WTC11 (cell line): ENCODE measurements around the gene MZT2B. TPM values are rescaled to one million over a fixed set of nuclear protein-coding genes. Genes with fewer than 3 reads are reported as not detected.
A peak's percentile ranks its signal among the peaks of the same experiment; 100 is the strongest.
"Not testable (repeated sequence)": the region's sequence is repeated elsewhere in the genome, so short reads cannot be mapped to it uniquely, and the experiment has no call there.

Source experiments
- ATAC-seq: fragments of 200-7000 bp; cut with Tn5 transposase; 2 replicates; pipeline ENCODE4 v1.10.0; 2021; ENCODE audit warnings: mild to moderate bottlenecking, moderate library complexity
- CTCF ChIA-PET: fragments of 300-600 bp; sonication (Branson Sonifier 250); formaldehyde crosslinking; loops from one replicate; lab custom pipeline; 2021; ENCODE audit warnings: antibody characterized with exemption; lab: Charles Lee
- POLR2A ChIA-PET: fragments of 350-600 bp; sonication (Branson Sonifier 250); formaldehyde crosslinking; loops from one replicate; lab custom pipeline; 2021; ENCODE audit warnings: antibody characterized with exemption; lab: Charles Lee
- DNase-seq: peaks from one replicate; pipeline ENCODE4 v3.0.0; 2021; ENCODE audit warnings: low spot score
- H3K27ac Mint-ChIP-seq: 2 replicates; pipeline ENCODE4 v1.8.0; 2021; ENCODE audit warnings: mixed read lengths
- H3K27me3 Mint-ChIP-seq: 2 replicates; pipeline ENCODE4 v1.8.0; 2021; ENCODE audit warnings: low read depth, mild to moderate bottlenecking, moderate library complexity, mixed read lengths
- H3K36me3 Mint-ChIP-seq: 2 replicates; pipeline ENCODE4 v1.8.0; 2021; ENCODE audit warnings: mixed read lengths
- H3K4me1 Mint-ChIP-seq: 2 replicates; pipeline ENCODE4 v1.8.0; 2022; ENCODE audit warnings: mixed read lengths
- H3K4me3 Mint-ChIP-seq: 2 replicates; pipeline ENCODE4 v1.8.0; 2021; ENCODE audit warnings: mild to moderate bottlenecking, moderate library complexity, mixed read lengths
- H3K9me3 Mint-ChIP-seq: 2 replicates; pipeline ENCODE4 v1.8.0; 2021; ENCODE audit warnings: mixed read lengths
- ETV6 ChIP-seq: sonication (generic); formaldehyde crosslinking; IDR thresholded peaks from 2 replicates; pipeline ENCODE4 v1.8.1; 2022; ENCODE audit warnings: mild to moderate bottlenecking, missing genetic modification reagents
- NFYB ChIP-seq: sonication (generic); formaldehyde crosslinking; conservative IDR thresholded peaks from 2 replicates; pipeline ENCODE4 v1.8.0; 2022; ENCODE audit warnings: low read depth, missing genetic modification reagents
- NR3C1 ChIP-seq: sonication (generic); formaldehyde crosslinking; conservative IDR thresholded peaks from 2 replicates; pipeline ENCODE4 v1.8.1; 2023; ENCODE audit warnings: low read depth, mild to moderate bottlenecking, missing genetic modification reagents
- RORB ChIP-seq: fragments of 250-450 bp; sonication (Bioruptor Pico); IDR thresholded peaks from 2 replicates; pipeline ENCODE4 v1.9.0; 2021; ENCODE audit warnings: mild to moderate bottlenecking
- TCF7 ChIP-seq: sonication (generic); formaldehyde crosslinking; IDR thresholded peaks from 2 replicates; pipeline ENCODE4 v1.8.0; 2022; ENCODE audit warnings: mild to moderate bottlenecking, low read depth, missing genetic modification reagents, moderate library complexity
- TP53 ChIP-seq: sonication (generic); formaldehyde crosslinking; IDR thresholded peaks from 2 replicates; pipeline ENCODE4 v1.8.1; 2023; ENCODE audit warnings: mild to moderate bottlenecking, missing genetic modification reagents
- ZBTB21 ChIP-seq: sonication (generic); formaldehyde crosslinking; IDR thresholded peaks from 2 replicates; pipeline ENCODE4 v1.8.1; 2023; ENCODE audit warnings: mild to moderate bottlenecking, missing genetic modification reagents, borderline replicate concordance
- ZNF232 ChIP-seq: sonication (generic); formaldehyde crosslinking; IDR thresholded peaks from 2 replicates; pipeline ENCODE4 v1.8.0; 2022; ENCODE audit warnings: mild to moderate bottlenecking, missing genetic modification reagents
- ZNF263 ChIP-seq: sonication (generic); formaldehyde crosslinking; IDR thresholded peaks from 2 replicates; pipeline ENCODE4 v1.8.1; 2022; ENCODE audit warnings: low read depth, mild to moderate bottlenecking, moderate library complexity, missing genetic modification reagents
- total RNA-seq: library from RNA; stranded (reverse); gene quantifications from 3 replicates; pipeline ENCODE4 v1.2.3, GENCODE V29; 2021

MZT2B gene
- total RNA-seq, 1 experiment from 2014 or later: 183 TPM

GRCh38 chr2:130198343-130198742 is 16.3 kb downstream of the MZT2B start, which contains the start of gene TUBA3E:
Gene TUBA3E, minus strand, starts transcription at chr2:130198439. Its CDS starts 79 bp downstream, at chr2:130198360.
- H3K4me1 Mint-ChIP-seq: no peaks in the 10 kb centered on the region
- H3K27ac Mint-ChIP-seq: no peak within 1 kb of the TSS
- H3K36me3 Mint-ChIP-seq: no peaks in the 10 kb centered on the region
- no peak for TF ChIP-seq TP53 (CRISPR knock-in tag)
- no peak for TF ChIP-seq NFYB (CRISPR knock-in tag)
- TF ChIP-seq ZNF232 (CRISPR knock-in tag): no peak
- TF ChIP-seq ZNF263 (CRISPR knock-in tag): no peak
- TF ChIP-seq NR3C1: no peak
- TF ChIP-seq TCF7: no peak
- no peak for TF ChIP-seq ZBTB21
- no peak for TF ChIP-seq ETV6 (CRISPR knock-in tag)
- TF ChIP-seq RORB: no peak
- ATAC-seq (no peak), DNase-seq (no peak)
- ChIA-PET CTCF (no interaction called here), POLR2A (no interaction called here)
- H3K9me3 Mint-ChIP-seq: no peaks in the 10 kb centered on the region
- H3K27me3 Mint-ChIP-seq: no peaks in the 10 kb centered on the region
- H3K4me3 Mint-ChIP-seq: no peak within 1 kb of the TSS

GRCh38 chr2:130202518-130202917 is 20.5 kb downstream of the MZT2B start:
- CTCF ChIA-PET, H3K4me3 Mint-ChIP-seq, H3K4me1 Mint-ChIP-seq, POLR2A ChIA-PET, ATAC-seq, DNase-seq, H3K36me3 Mint-ChIP-seq, H3K27ac Mint-ChIP-seq, H3K27me3 Mint-ChIP-seq, H3K9me3 Mint-ChIP-seq: not testable (repeated sequence)

GRCh38 chr2:130203150-130203549 is 21.1 kb downstream of the MZT2B start:
- CTCF ChIA-PET, H3K4me3 Mint-ChIP-seq, POLR2A ChIA-PET, DNase-seq, H3K36me3 Mint-ChIP-seq, ATAC-seq, H3K9me3 Mint-ChIP-seq, H3K27ac Mint-ChIP-seq, H3K27me3 Mint-ChIP-seq, H3K4me1 Mint-ChIP-seq: not testable (repeated sequence)

- DNase-seq, H3K27me3 Mint-ChIP-seq, H3K9me3 Mint-ChIP-seq, ATAC-seq, CTCF ChIA-PET, H3K4me1 Mint-ChIP-seq, H3K27ac Mint-ChIP-seq, H3K36me3 Mint-ChIP-seq, POLR2A ChIA-PET, H3K4me3 Mint-ChIP-seq: not testable (repeated sequence)
Measured at GRCh38 chr2:130207051-130207450, 25.0 kb downstream of the MZT2B start.

- H3K36me3 Mint-ChIP-seq, H3K27ac Mint-ChIP-seq, DNase-seq, POLR2A ChIA-PET, H3K4me1 Mint-ChIP-seq, CTCF ChIA-PET, H3K27me3 Mint-ChIP-seq, ATAC-seq, H3K9me3 Mint-ChIP-seq, H3K4me3 Mint-ChIP-seq: not testable (repeated sequence)
Measured at GRCh38 chr2:130219147-130219546, 37.1 kb downstream of the MZT2B start.

GRCh38 chr2:130220505-130220904 is 38.4 kb downstream of the MZT2B start:
- H3K4me1 Mint-ChIP-seq, POLR2A ChIA-PET, H3K27me3 Mint-ChIP-seq, H3K9me3 Mint-ChIP-seq, H3K36me3 Mint-ChIP-seq, ATAC-seq, DNase-seq, H3K4me3 Mint-ChIP-seq, H3K27ac Mint-ChIP-seq, CTCF ChIA-PET: not testable (repeated sequence)

GRCh38 chr2:130222523-130222922 is 40.5 kb downstream of the MZT2B start:
- DNase-seq, H3K4me3 Mint-ChIP-seq, ATAC-seq, H3K27me3 Mint-ChIP-seq, H3K9me3 Mint-ChIP-seq, H3K4me1 Mint-ChIP-seq, POLR2A ChIA-PET, CTCF ChIA-PET, H3K27ac Mint-ChIP-seq, H3K36me3 Mint-ChIP-seq: not testable (repeated sequence)

GRCh38 chr2:130228005-130228404 is 45.9 kb downstream of the MZT2B start:
- CTCF ChIA-PET, ATAC-seq, H3K9me3 Mint-ChIP-seq, H3K27me3 Mint-ChIP-seq, H3K4me3 Mint-ChIP-seq, H3K4me1 Mint-ChIP-seq, H3K27ac Mint-ChIP-seq, POLR2A ChIA-PET, H3K36me3 Mint-ChIP-seq: not testable (repeated sequence)
- DNase-seq: peak; percentile 13

GRCh38 chr2:130228467-130229160 is 46.6 kb downstream of the MZT2B start:
- H3K27ac Mint-ChIP-seq, H3K36me3 Mint-ChIP-seq, H3K27me3 Mint-ChIP-seq, H3K4me1 Mint-ChIP-seq, H3K9me3 Mint-ChIP-seq, ATAC-seq, CTCF ChIA-PET, H3K4me3 Mint-ChIP-seq, POLR2A ChIA-PET, DNase-seq: not testable (repeated sequence)

GRCh38 chr2:130229161-130229510 is 47.1 kb downstream of the MZT2B start:
- H3K27ac Mint-ChIP-seq, H3K4me3 Mint-ChIP-seq, CTCF ChIA-PET, H3K9me3 Mint-ChIP-seq, DNase-seq, H3K4me1 Mint-ChIP-seq, H3K36me3 Mint-ChIP-seq, POLR2A ChIA-PET, ATAC-seq, H3K27me3 Mint-ChIP-seq: not testable (repeated sequence)

- POLR2A ChIA-PET: not testable (repeated sequence)
Measured at GRCh38 chr2:130230376-130230775, 48.3 kb downstream of the MZT2B start.

More at GRCh38 chr2:130230376-130230775, 48.3 kb downstream of the MZT2B start:
- H3K27me3 Mint-ChIP-seq, H3K4me3 Mint-ChIP-seq, CTCF ChIA-PET, ATAC-seq, H3K4me1 Mint-ChIP-seq, DNase-seq, H3K36me3 Mint-ChIP-seq, H3K27ac Mint-ChIP-seq, H3K9me3 Mint-ChIP-seq: not testable (repeated sequence)
